ENCODE data around the gene MAP7D1. TPM values are rescaled to one million over a fixed set of nuclear protein-coding genes. Genes with fewer than 3 reads are reported as not detected.

Gene MAP7D1
- total and polyA plus RNA-seq, 10 of the 15 experiments (the other 5 are each of a cell fraction or from before 2014, with no cell fraction given) = 4.4 to 97.6 (median 24.2) TPM

GRCh38 chr1:36223381-36223995 is 67.5 kb downstream of the MAP7D1 start (continued):
- TF ChIP-seq ZNF592 (IDR thresholded peaks at IDR 0.05) (no peak), EED (IDR thresholded peaks at IDR 0.05; ENCODE audit: low read depth) (no peak), MTA3 (IDR thresholded peaks at IDR 0.05; ENCODE audit: borderline replicate concordance, low read length) (no peak), MEF2B (IDR thresholded peaks at IDR 0.05; ENCODE audit: partially characterized antibody, poor library complexity, severe bottlenecking) (no peak), RUNX3 (IDR thresholded peaks at IDR 0.05; ENCODE audit: low read length) (peak; percentile 18; the same call in 1 of the 2 replicates), HDAC6 (IDR thresholded peaks at IDR 0.05; ENCODE audit: unreplicated experiment) (no peak), CBX5 (IDR thresholded peaks at IDR 0.05; ENCODE audit: low read depth) (no peak), TARDBP (IDR thresholded peaks at IDR 0.05; ENCODE audit: borderline replicate concordance) (no peak), TAF1 (IDR thresholded peaks at IDR 0.05; ENCODE audit: borderline replicate concordance, low read depth, low read length) (0 out of 2 replicates have a peak, but pooled peaks have one; percentile 13), ATF7 (IDR thresholded peaks at IDR 0.05; ENCODE audit: low read depth) (peak; percentile 85), ZBTB40 (IDR thresholded peaks at IDR 0.05; ENCODE audit: borderline replicate concordance) (no peak), ZNF24 (IDR thresholded peaks at IDR 0.05) (no peak), E2F4 (IDR thresholded peaks at IDR 0.05; ENCODE audit: low read depth, low read length) (no peak), YY1 (IDR thresholded peaks at IDR 0.05; ENCODE audit: low read depth, low read length) (no peak), FOXK2 (IDR thresholded peaks at IDR 0.05) (no peak; the same call in 1 of the 2 replicates), MLLT1 (IDR thresholded peaks at IDR 0.05) (0 out of 2 replicates have a peak, but pooled peaks have one; percentile 41), RELA (IDR thresholded peaks at IDR 0.05; ENCODE audit: borderline replicate concordance, partially characterized antibody) (no peak), MAX (IDR thresholded peaks at IDR 0.05; ENCODE audit: low read depth, low read length) (no peak), PML (IDR thresholded peaks at IDR 0.05; ENCODE audit: low read length) (no peak; the same call in 1 of the 2 replicates)
